OCI-LY7 (cell line): ENCODE results near the gene STARD3. TPM values are rescaled to one million over a fixed set of nuclear protein-coding genes. Genes with fewer than 3 reads are reported as not detected.

Source experiments
- BruUV-seq: library from RNA; stranded (reverse); fragments of 400-500 nt; replicated peaks from 2 replicates; lab custom pipeline; 2021; lab: Mats Ljungman, UMichigan
- CTCF ChIA-PET: fragments of 300-600 bp; sonication (Branson Sonifier 250); formaldehyde crosslinking; loops from one replicate; lab custom pipeline; 2022; ENCODE audit warnings: antibody characterized with exemption; ENCODE audit not compliant: unreplicated experiment; lab: Charles Lee
- POLR2A ChIA-PET: fragments of 300-600 bp; sonication (Branson Sonifier 250); formaldehyde crosslinking; loops from one replicate; lab custom pipeline; 2022; ENCODE audit warnings: antibody characterized with exemption; lab: Charles Lee
- DNase-seq: peaks from one replicate; pipeline ENCODE4 v3.0.0-alpha.2; 2015; ENCODE audit warnings: low spot score
- H2AFZ ChIP-seq: fragments of 200-600 bp; sonication (generic), shearing (Covaris generic); 2 replicates; pipeline ENCODE4 v1.6.1; 2014; ENCODE audit warnings: mild to moderate bottlenecking, antibody characterized with exemption, low read length, moderate library complexity
- H3K27ac ChIP-seq: fragments of 200-600 bp; sonication (generic); 2 replicates; pipeline ENCODE4 v1.5.1; 2014; ENCODE audit warnings: mixed run types, low read depth, mild to moderate bottlenecking, moderate library complexity, low read length, inconsistent platforms; ENCODE audit not compliant: poor library complexity, severe bottlenecking
- H3K36me3 ChIP-seq: fragments of 200-600 bp; sonication (generic); 2 replicates; pipeline ENCODE4 v1.6.1; 2014; ENCODE audit warnings: mild to moderate bottlenecking, antibody characterized with exemption, low read length, moderate library complexity, mixed read lengths; ENCODE audit not compliant: insufficient read depth
- H3K4me1 ChIP-seq: fragments of 200-600 bp; sonication (generic); 2 replicates; pipeline ENCODE4 v1.5.1; 2014; ENCODE audit warnings: mild to moderate bottlenecking, low read length; ENCODE audit not compliant: insufficient read depth, poor library complexity, severe bottlenecking
- H3K4me2 ChIP-seq: fragments of 200-600 bp; sonication (generic); 2 replicates; pipeline ENCODE4 v1.6.1; 2014; ENCODE audit warnings: mild to moderate bottlenecking, low read length
- H3K4me3 ChIP-seq: fragments of 200-600 bp; sonication (generic); 2 replicates; pipeline ENCODE4 v1.5.1; 2014; ENCODE audit warnings: mild to moderate bottlenecking, low read depth, low read length; ENCODE audit not compliant: poor library complexity, severe bottlenecking
- H3K79me2 ChIP-seq: fragments of 200-600 bp; sonication (generic); 2 replicates; pipeline ENCODE4 v1.6.1; 2016; ENCODE audit warnings: low read depth, mild to moderate bottlenecking, low read length, moderate library complexity, mixed read lengths; ENCODE audit not compliant: insufficient read depth
- H3K9me2 ChIP-seq: fragments of 200-600 bp; sonication (generic); 2 replicates; pipeline ENCODE4 v1.6.1; 2016; ENCODE audit warnings: mild to moderate bottlenecking, low read length, mixed read lengths; ENCODE audit not compliant: insufficient read depth
- H3K9me3 ChIP-seq: fragments of 200-600 bp; sonication (generic); 2 replicates; pipeline ENCODE4 v1.6.1; 2014; ENCODE audit warnings: mild to moderate bottlenecking, mixed run types, low read length, mixed read lengths
- H4K20me1 ChIP-seq: fragments of 200-600 bp; sonication (generic); 2 replicates; pipeline ENCODE4 v1.6.1; 2014; ENCODE audit warnings: mild to moderate bottlenecking, antibody characterized with exemption, low read length, moderate library complexity, mixed read lengths; ENCODE audit not compliant: insufficient read depth
- EZH2phosphoT487 ChIP-seq: fragments of 200-600 bp; sonication (generic); IDR thresholded peaks from 2 replicates; pipeline ENCODE4 v1.6.1; 2018; ENCODE audit warnings: low read depth, borderline replicate concordance, mild to moderate bottlenecking, mixed run types, antibody characterized with exemption, low read length, moderate library complexity, mixed read lengths
- intact Hi-C: fragments of 100-400 bp; cut with micrococcal nuclease; formaldehyde crosslinking; loops from one replicate; pipeline ENCODE4 v1.10.0; 2022; ENCODE audit not compliant: unreplicated experiment
- total RNA-seq, 2 experiments: library from RNA; depleted of rRNA in 1 of 2; stranded (reverse); fragments of >200 nt in 1 of 2; shearing (Covaris generic) in 1 of 2; gene quantifications; 2 replicates each; pipeline ENCODE4 v1.2.3, GENCODE V29; 2014 to 2022
- TF ChIP-seq, protein P1 (sequence below): fragments of 200-600 bp; sonication (generic); conservative IDR thresholded peaks from 2 replicates; pipeline ENCODE4 v1.5.1; 2014; ENCODE audit warnings: mild to moderate bottlenecking, antibody characterized with exemption, low read length, moderate library complexity, mixed read lengths

STARD3 gene
- total RNA-seq, 2 experiments from 2014 or later, result 36.5 to 54.2 TPM

DNA sequence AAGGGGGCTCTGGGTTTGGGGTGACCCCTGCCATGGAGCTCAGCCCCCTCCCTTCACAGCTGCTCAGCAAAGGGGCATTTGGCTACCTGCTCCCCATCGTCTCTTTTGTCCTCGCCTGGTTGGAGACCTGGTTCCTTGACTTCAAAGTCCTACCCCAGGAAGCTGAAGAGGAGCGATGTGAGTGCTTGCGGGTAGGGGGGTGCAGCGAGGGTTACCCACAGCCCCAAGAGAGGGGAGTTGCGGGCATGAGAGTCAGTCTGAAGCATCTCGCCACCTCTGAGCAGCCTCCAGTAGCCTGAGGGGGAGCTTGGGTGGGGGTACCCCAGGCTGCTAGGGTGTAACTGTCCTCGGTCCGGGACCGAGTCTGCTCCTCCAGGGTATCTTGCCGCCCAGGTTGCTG lies 21.4 kb downstream of the STARD3 start:
- H3K9me3 ChIP-seq, result no peaks in the 10 kb centered on the region
- H3K4me2 ChIP-seq, result no peak overlapping the region
- H3K4me3 ChIP-seq, result no peak overlapping the region
- CTCF ChIA-PET, result no interaction called here
- H3K4me1 ChIP-seq, result peaks cover 4% of the 10 kb centered on the region
- no TSS peak for BruUV-seq
- TF ChIP-seq, protein P1, sequence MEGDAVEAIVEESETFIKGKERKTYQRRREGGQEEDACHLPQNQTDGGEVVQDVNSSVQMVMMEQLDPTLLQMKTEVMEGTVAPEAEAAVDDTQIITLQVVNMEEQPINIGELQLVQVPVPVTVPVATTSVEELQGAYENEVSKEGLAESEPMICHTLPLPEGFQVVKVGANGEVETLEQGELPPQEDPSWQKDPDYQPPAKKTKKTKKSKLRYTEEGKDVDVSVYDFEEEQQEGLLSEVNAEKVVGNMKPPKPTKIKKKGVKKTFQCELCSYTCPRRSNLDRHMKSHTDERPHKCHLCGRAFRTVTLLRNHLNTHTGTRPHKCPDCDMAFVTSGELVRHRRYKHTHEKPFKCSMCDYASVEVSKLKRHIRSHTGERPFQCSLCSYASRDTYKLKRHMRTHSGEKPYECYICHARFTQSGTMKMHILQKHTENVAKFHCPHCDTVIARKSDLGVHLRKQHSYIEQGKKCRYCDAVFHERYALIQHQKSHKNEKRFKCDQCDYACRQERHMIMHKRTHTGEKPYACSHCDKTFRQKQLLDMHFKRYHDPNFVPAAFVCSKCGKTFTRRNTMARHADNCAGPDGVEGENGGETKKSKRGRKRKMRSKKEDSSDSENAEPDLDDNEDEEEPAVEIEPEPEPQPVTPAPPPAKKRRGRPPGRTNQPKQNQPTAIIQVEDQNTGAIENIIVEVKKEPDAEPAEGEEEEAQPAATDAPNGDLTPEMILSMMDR, result no peak
- TF ChIP-seq EZH2phosphoT487, result no peak
- H2AFZ ChIP-seq, result no peak overlapping the region
- H3K36me3 ChIP-seq, result peaks cover 44% of the 10 kb centered on the region; the same call in 1 of the 2 replicates
- no peaks in the 10 kb centered on the region; the same call in 1 of the 2 replicates for H4K20me1 ChIP-seq
- no peaks in the 10 kb centered on the region for H3K79me2 ChIP-seq
- no peak overlapping the region for H3K27ac ChIP-seq
- no peaks in the 10 kb centered on the region for H3K9me2 ChIP-seq
- intact Hi-C loops, result no loop called here
- DNase-seq, result no peak
- POLR2A ChIA-PET, result no interaction called here

DNA sequence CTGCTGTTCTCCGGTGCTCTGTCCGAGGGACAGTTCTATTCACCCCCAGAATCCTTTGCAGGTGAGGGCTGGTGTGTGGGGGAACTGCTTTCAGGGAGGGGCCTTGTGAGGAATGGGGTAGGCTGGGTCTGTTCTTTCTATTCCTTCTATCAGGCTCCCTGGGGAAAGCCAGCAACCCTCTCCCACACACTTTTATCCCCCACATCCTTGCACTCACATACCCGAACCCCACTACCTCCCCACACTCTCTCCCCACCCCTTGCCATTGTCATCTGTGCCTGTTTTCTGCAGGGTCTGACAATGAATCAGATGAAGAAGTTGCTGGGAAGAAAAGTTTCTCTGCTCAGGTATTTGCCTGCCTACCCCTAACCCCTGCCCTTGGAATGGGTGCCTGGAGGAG lies 21.8 kb downstream of the STARD3 start:
- Histone ChIP-seq H4K20me1 (no peaks in the 10 kb centered on the region; the same call in 1 of the 2 replicates), H3K4me1 (peaks cover 4% of the 10 kb centered on the region), H3K4me2 (no peak overlapping the region), H3K36me3 (peaks cover 41% of the 10 kb centered on the region; the same call in 1 of the 2 replicates), H3K79me2 (no peaks in the 10 kb centered on the region), H3K9me2 (no peaks in the 10 kb centered on the region), H3K27ac (no peak overlapping the region), H3K9me3 (no peaks in the 10 kb centered on the region), H3K4me3 (no peak overlapping the region), H2AFZ (no peak overlapping the region)
- intact Hi-C loops, result no loop called here
- ChIA-PET CTCF (no interaction called here), POLR2A (no interaction called here)
- no peak for DNase-seq
- BruUV-seq, result no TSS peak
- TF ChIP-seq, protein P1, result no peak
- no peak for TF ChIP-seq EZH2phosphoT487

DNA sequence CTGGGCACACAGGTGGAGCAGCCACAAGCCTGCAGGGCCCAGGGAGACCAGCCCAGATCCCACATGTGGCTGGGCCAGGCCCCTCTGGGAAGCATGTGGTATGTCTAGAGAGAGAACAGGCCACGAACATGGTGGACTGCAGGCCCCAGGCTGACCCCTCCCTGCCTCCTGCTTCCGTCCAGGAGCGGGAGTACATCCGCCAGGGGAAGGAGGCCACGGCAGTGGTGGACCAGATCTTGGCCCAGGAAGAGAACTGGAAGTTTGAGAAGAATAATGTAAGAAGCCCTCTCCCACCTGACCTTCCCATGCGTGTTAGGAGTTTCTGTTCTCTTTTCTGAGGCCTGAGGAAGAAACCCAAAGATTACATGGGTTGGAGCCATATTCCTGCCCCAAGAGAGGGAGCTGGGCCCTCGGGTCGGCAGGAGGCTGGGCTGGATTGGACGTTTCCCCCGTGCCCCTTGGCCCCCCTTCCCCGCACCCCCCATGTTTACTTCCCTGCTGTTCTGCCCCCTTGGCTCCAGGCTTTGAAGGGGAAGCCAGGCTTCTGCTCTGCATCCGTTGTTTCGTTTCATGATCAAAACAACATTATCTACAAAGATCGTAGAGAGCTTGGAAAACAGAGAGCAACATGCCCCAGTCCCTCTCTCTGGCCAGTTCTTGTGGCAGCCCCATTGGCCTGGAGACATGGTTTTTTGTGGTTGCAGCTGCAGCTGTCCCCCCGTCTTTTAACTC lies 22.5 kb downstream of the STARD3 start:
- no peak overlapping the region for H3K4me3 ChIP-seq
- H3K9me2 ChIP-seq, result no peaks in the 10 kb centered on the region
- H3K36me3 ChIP-seq, result peaks cover 34% of the 10 kb centered on the region; the same call in 1 of the 2 replicates
- H3K9me3 ChIP-seq, result no peaks in the 10 kb centered on the region
- H3K79me2 ChIP-seq, result no peaks in the 10 kb centered on the region
- H3K4me1 ChIP-seq, result peaks cover 4% of the 10 kb centered on the region
- no peak overlapping the region for H2AFZ ChIP-seq
- no peaks in the 10 kb centered on the region; the same call in 1 of the 2 replicates for H4K20me1 ChIP-seq
- no peak for DNase-seq
- no peak overlapping the region for H3K4me2 ChIP-seq
- no peak overlapping the region for H3K27ac ChIP-seq
- ChIA-PET POLR2A (no interaction called here), CTCF (no interaction called here)
- BruUV-seq, result no TSS peak
- TF ChIP-seq, protein P1, result no peak
- no peak for TF ChIP-seq EZH2phosphoT487
- intact Hi-C loops, result no loop called here
